Neural cell (in vitro differentiated cells): ENCODE measurements around the gene NPM3. TPM values are rescaled to one million over a fixed set of nuclear protein-coding genes. Genes with fewer than 3 reads are reported as not detected.

Experiments used
- H2AFZ ChIP-seq: fragments of 200-600, 300-800 bp; sonication (generic), shearing (Covaris generic); 2 replicates; pipeline ENCODE4 v1.6.0; 2014; ENCODE audit warnings: low read depth, mild to moderate bottlenecking, antibody characterized with exemption, low read length, moderate library complexity
- H3F3A ChIP-seq: fragments of 200-600 bp; shearing (Covaris generic); 2 replicates; pipeline ENCODE4 v1.6.1; 2016; ENCODE audit warnings: mild to moderate bottlenecking, moderate library complexity, mixed read lengths, antibody characterized with exemption, low read length; ENCODE audit not compliant: insufficient read depth, poor library complexity, severe bottlenecking
- H3K27ac ChIP-seq: fragments of 200-600, 300-800 bp; sonication (generic), shearing (Covaris generic); 2 replicates; pipeline ENCODE4 v1.5.1; 2014; ENCODE audit warnings: mild to moderate bottlenecking, low read length, moderate library complexity
- H3K27me3 ChIP-seq: fragments of 300-800, 200-600 bp; sonication (generic), shearing (Covaris generic); 2 replicates; pipeline ENCODE4 v1.6.0; 2014; ENCODE audit warnings: mild to moderate bottlenecking, low read depth, low read length, moderate library complexity; ENCODE audit not compliant: insufficient read depth
- H3K36me3 ChIP-seq: fragments of 300-800, 200-600 bp; sonication (generic), shearing (Covaris generic); 2 replicates; pipeline ENCODE4 v1.5.1; 2014; ENCODE audit warnings: mild to moderate bottlenecking, antibody characterized with exemption, low read length, moderate library complexity; ENCODE audit not compliant: insufficient read depth
- H3K4me2 ChIP-seq: fragments of 300-800, 200-600 bp; sonication (generic), shearing (Covaris generic); 2 replicates; pipeline ENCODE4 v1.6.0; 2014; ENCODE audit warnings: mild to moderate bottlenecking, low read length
- H3K4me3 ChIP-seq: fragments of 300-800, 200-600 bp; sonication (generic), shearing (Covaris generic); 2 replicates; pipeline ENCODE4 v1.5.1; 2014; ENCODE audit warnings: mild to moderate bottlenecking, low read length, moderate library complexity
- H3K79me2 ChIP-seq: fragments of 200-600 bp; shearing (Covaris generic); replicated peaks from 2 replicates; pipeline ENCODE4 v1.6.0; 2014; ENCODE audit warnings: mild to moderate bottlenecking, low read length, moderate library complexity; ENCODE audit not compliant: insufficient read depth
- H3K9ac ChIP-seq: fragments of 300-800, 200-600 bp; sonication (generic), shearing (Covaris generic); 2 replicates; pipeline ENCODE4 v1.6.1; 2016; ENCODE audit warnings: mild to moderate bottlenecking, low read length, mixed read lengths
- H3K9me2 ChIP-seq: fragments of 200-600 bp; shearing (Covaris generic); 2 replicates; pipeline ENCODE4 v1.6.1; 2016; ENCODE audit warnings: mild to moderate bottlenecking, low read length, mixed read lengths; ENCODE audit not compliant: insufficient read depth
- H3K9me3 ChIP-seq: fragments of 200-600, 300-800 bp; sonication (generic), shearing (Covaris generic); 2 replicates; pipeline ENCODE4 v1.6.1; 2016; ENCODE audit warnings: mild to moderate bottlenecking, mixed run types, low read length, moderate library complexity, mixed read lengths
- H4K20me1 ChIP-seq: fragments of 200-600 bp; shearing (Covaris generic); 2 replicates; pipeline ENCODE4 v1.6.1; 2016; ENCODE audit warnings: mild to moderate bottlenecking, mixed run types; ENCODE audit not compliant: insufficient read depth
- EP300 ChIP-seq: fragments of 450-650 bp; conservative IDR thresholded peaks from 2 replicates; pipeline ENCODE4 v1.6.1; 2014; ENCODE audit warnings: antibody characterized with exemption, mild to moderate bottlenecking, moderate library complexity; ENCODE audit not compliant: poor library complexity, severe bottlenecking
- MXI1 ChIP-seq: fragments of 450-650 bp; conservative IDR thresholded peaks from 2 replicates; pipeline ENCODE4 v1.6.1; 2014; ENCODE audit warnings: antibody characterized with exemption, mild to moderate bottlenecking; ENCODE audit not compliant: poor library complexity, severe bottlenecking
- RAD21 ChIP-seq: fragments of 450-650 bp; conservative IDR thresholded peaks from 2 replicates; pipeline ENCODE4 v1.6.1; 2014; ENCODE audit warnings: antibody characterized with exemption, mild to moderate bottlenecking, moderate library complexity
- TAF1 ChIP-seq: IDR thresholded peaks from 2 replicates; pipeline ENCODE4 v1.6.1; 2012; ENCODE audit warnings: low read depth
- polyA plus RNA-seq: library from polyadenylated mRNA; depleted of rRNA; stranded (reverse); fragments of >200 nt; gene quantifications from 2 replicates; pipeline ENCODE4 v1.2.3, GENCODE V29; 2014
- TF ChIP-seq, protein P1 (sequence below): fragments of 450-650 bp; IDR thresholded peaks from 2 replicates; pipeline ENCODE4 v1.5.1; 2014; ENCODE audit warnings: antibody characterized with exemption, mild to moderate bottlenecking, moderate library complexity; ENCODE audit not compliant: poor library complexity, severe bottlenecking
- TF ChIP-seq, protein P2 (sequence below): IDR thresholded peaks from 2 replicates; pipeline ENCODE4 v1.6.1; 2012; ENCODE audit warnings: borderline replicate concordance

Gene NPM3
- polyA plus RNA-seq, 1 donor from 2014 or later, result 53.0 TPM

DNA sequence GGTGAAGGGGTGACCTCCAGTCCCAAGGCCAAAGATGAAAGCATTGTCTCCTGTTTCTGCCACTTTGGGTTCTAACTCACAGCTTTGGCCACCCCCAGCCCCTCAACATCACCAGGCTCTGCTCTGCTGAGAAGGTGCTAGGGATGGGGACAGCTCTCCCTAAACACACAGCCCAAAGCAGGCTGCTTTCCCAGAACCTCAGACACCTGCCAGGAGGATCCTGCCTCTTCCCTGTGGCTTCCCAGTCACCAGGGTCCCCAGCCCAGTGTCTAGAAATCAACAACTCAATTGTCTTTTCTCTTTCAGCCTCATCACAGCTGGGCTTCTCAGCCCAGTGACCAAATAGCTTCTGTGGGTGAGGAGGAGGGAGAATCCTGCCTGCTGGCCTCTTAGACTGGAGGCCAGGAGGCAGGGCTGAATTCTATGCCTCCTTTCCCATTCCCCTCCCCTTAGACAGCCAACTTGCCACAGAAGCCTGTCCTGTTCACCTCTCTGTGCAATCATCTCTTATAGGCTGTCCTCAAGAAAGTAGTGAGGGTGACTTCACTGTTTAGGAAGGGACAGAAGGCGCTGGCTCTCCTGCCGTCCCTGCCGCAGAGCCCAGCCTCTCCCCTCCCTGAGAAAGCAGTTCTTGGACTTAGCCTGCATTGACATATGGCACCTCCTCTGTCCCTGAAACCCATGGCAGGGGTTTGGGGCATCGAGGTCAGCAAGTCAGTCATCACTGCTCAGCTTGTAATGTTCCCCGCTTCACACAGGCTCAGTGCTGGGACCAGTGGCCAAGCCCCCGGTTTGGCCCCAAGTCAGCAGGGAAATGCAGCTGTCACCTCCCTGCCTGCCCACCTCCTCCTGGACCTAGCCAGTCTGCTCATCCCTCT lies 11.0 kb downstream of the NPM3 start:
- TF ChIP-seq, protein P1, sequence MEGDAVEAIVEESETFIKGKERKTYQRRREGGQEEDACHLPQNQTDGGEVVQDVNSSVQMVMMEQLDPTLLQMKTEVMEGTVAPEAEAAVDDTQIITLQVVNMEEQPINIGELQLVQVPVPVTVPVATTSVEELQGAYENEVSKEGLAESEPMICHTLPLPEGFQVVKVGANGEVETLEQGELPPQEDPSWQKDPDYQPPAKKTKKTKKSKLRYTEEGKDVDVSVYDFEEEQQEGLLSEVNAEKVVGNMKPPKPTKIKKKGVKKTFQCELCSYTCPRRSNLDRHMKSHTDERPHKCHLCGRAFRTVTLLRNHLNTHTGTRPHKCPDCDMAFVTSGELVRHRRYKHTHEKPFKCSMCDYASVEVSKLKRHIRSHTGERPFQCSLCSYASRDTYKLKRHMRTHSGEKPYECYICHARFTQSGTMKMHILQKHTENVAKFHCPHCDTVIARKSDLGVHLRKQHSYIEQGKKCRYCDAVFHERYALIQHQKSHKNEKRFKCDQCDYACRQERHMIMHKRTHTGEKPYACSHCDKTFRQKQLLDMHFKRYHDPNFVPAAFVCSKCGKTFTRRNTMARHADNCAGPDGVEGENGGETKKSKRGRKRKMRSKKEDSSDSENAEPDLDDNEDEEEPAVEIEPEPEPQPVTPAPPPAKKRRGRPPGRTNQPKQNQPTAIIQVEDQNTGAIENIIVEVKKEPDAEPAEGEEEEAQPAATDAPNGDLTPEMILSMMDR, result no peak
- Histone ChIP-seq H3K4me3 (no peak overlapping the region), H3K9ac (no peak overlapping the region), H3K79me2 (no peaks in the 10 kb centered on the region), H4K20me1 (no peaks in the 10 kb centered on the region), H3F3A (no peaks in the 10 kb centered on the region), H3K27ac (no peak overlapping the region), H3K27me3 (peaks cover 54% of the 10 kb centered on the region), H3K36me3 (no peaks in the 10 kb centered on the region), H3K9me2 (no peaks in the 10 kb centered on the region), H3K9me3 (no peaks in the 10 kb centered on the region), H3K4me2 (no peak overlapping the region), H2AFZ (no peak overlapping the region)

DNA sequence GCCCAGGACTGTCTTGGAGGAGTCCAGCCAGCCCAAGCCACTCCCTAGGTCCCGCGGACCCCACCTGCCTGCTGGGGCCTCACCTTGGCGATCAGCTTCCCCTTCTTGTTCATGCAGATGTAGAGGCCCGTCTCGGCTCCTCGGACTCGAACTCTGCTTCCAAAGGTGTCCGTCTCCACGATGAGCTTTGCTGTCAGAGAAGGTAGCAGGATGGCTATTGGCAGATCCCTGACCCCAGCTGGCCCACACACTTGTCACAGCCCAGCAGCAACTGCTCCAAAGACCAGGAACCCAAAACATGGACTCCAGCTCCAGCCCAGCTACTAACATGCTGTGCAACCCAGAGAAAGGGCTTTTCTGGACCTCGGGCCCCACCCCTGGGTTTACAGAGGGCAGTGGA lies 11.9 kb downstream of the NPM3 start:
- no peaks in the 10 kb centered on the region for H3K36me3 ChIP-seq
- H3F3A ChIP-seq, result no peaks in the 10 kb centered on the region
- H4K20me1 ChIP-seq, result no peaks in the 10 kb centered on the region
- no peak overlapping the region for H3K9ac ChIP-seq
- TF ChIP-seq, protein P1, result no peak
- no peak for TF ChIP-seq RAD21
- no peak for TF ChIP-seq MXI1
- no peak for TF ChIP-seq TAF1
- TF ChIP-seq, protein P2, sequence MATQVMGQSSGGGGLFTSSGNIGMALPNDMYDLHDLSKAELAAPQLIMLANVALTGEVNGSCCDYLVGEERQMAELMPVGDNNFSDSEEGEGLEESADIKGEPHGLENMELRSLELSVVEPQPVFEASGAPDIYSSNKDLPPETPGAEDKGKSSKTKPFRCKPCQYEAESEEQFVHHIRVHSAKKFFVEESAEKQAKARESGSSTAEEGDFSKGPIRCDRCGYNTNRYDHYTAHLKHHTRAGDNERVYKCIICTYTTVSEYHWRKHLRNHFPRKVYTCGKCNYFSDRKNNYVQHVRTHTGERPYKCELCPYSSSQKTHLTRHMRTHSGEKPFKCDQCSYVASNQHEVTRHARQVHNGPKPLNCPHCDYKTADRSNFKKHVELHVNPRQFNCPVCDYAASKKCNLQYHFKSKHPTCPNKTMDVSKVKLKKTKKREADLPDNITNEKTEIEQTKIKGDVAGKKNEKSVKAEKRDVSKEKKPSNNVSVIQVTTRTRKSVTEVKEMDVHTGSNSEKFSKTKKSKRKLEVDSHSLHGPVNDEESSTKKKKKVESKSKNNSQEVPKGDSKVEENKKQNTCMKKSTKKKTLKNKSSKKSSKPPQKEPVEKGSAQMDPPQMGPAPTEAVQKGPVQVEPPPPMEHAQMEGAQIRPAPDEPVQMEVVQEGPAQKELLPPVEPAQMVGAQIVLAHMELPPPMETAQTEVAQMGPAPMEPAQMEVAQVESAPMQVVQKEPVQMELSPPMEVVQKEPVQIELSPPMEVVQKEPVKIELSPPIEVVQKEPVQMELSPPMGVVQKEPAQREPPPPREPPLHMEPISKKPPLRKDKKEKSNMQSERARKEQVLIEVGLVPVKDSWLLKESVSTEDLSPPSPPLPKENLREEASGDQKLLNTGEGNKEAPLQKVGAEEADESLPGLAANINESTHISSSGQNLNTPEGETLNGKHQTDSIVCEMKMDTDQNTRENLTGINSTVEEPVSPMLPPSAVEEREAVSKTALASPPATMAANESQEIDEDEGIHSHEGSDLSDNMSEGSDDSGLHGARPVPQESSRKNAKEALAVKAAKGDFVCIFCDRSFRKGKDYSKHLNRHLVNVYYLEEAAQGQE, result no peak
- no peak for TF ChIP-seq EP300
- no peaks in the 10 kb centered on the region for H3K9me2 ChIP-seq
- no peak overlapping the region for H3K4me3 ChIP-seq
- no peak overlapping the region for H3K27ac ChIP-seq
- no peaks in the 10 kb centered on the region for H3K9me3 ChIP-seq
- H3K79me2 ChIP-seq, result no peaks in the 10 kb centered on the region
- peaks cover 46% of the 10 kb centered on the region for H3K27me3 ChIP-seq
- H2AFZ ChIP-seq, result no peak overlapping the region
- H3K4me2 ChIP-seq, result no peak overlapping the region
